ENCODE results near the gene CDC34. TPM values are rescaled to one million over a fixed set of nuclear protein-coding genes. Genes with fewer than 3 reads are reported as not detected.

Gene CDC34
- total RNA-seq, 1 experiment from 2014 or later = 61.3 TPM

DNA sequence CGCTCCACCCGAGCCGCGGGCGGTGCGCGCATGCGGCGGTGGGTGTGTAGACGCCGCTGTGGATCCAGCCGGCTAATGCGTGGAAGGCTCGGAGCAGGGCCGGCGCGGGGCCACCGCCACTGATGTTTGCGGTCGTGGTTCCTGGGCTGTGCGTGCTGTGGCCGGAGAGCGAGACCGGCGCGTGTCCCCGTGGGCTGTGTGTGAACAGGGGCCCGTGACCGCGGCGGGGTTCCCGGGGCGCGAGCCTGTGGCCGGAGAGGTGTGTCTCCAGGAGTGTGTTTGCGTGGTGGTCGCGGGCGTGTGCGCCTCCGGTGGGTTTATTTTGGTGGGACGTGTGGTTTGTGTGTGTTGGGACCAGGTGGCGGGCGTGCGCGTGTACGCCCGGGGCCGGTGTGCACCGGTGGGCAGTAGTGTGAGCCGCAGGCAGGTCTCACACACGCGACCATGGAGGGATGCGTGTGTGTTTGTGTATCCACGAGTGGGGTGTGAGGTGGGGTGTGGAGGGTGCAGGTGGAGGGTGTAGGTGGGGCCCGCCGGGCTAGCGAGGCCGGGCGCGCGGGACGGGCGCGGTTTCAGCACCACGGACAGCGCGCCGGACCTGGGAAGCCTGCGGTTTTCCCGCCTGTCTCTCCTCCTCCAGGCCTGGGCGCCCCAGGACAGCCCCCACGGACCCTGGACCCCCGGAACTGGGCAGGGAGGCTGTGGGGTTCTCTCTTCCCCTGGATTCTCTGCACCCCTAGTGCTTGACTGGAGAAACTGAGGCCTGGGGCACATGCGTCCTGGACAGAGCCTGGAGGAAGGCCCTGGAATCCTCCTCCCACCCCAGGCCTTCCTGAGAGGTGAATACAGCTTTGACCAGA, 59.8 kb downstream of the CDC34 start:
- Mint-ChIP-seq H3K27ac (ENCODE audit: low read depth, unreplicated experiment) (no peak overlapping the region), H3K4me3 (ENCODE audit: unreplicated experiment) (peak overlapping the region; percentile 54), H3K4me1 (ENCODE audit: insufficient read depth, unreplicated experiment) (no peaks in the 10 kb centered on the region), H3K27me3 (ENCODE audit: insufficient read depth, unreplicated experiment) (no peaks in the 10 kb centered on the region), H3K9me3 (ENCODE audit: unreplicated experiment) (no peaks in the 10 kb centered on the region), H3K36me3 (ENCODE audit: insufficient read depth, unreplicated experiment) (no peaks in the 10 kb centered on the region)
- POLR2A ChIA-PET = no interaction called here
- CTCF ChIA-PET = no interaction called here
- TF ChIP-seq, protein P1, sequence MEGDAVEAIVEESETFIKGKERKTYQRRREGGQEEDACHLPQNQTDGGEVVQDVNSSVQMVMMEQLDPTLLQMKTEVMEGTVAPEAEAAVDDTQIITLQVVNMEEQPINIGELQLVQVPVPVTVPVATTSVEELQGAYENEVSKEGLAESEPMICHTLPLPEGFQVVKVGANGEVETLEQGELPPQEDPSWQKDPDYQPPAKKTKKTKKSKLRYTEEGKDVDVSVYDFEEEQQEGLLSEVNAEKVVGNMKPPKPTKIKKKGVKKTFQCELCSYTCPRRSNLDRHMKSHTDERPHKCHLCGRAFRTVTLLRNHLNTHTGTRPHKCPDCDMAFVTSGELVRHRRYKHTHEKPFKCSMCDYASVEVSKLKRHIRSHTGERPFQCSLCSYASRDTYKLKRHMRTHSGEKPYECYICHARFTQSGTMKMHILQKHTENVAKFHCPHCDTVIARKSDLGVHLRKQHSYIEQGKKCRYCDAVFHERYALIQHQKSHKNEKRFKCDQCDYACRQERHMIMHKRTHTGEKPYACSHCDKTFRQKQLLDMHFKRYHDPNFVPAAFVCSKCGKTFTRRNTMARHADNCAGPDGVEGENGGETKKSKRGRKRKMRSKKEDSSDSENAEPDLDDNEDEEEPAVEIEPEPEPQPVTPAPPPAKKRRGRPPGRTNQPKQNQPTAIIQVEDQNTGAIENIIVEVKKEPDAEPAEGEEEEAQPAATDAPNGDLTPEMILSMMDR (IDR thresholded peaks at IDR 0.05; ENCODE audit: unreplicated experiment) = no peak
- DNase-seq (ENCODE audit: unreplicated experiment) = peak; percentile 50
- intact Hi-C loops (cut with micrococcal nuclease) = no loop called here
- BruUV-seq (replicated peaks) = no TSS peak

Other genes starting within 250 kb of the CDC34 start
- gene PLPP2, start 240.4 kb upstream of the CDC34 start, total RNA-seq (2022) = 5.4 and 9.4 TPM in 2 replicates
- gene MIER2, start 187.0 kb upstream of the CDC34 start, total RNA-seq (2022) = 24.2 TPM in 2 replicates
- 0.49 and 0.88 TPM in 2 replicates for gene C2CD4C, start 122.6 kb upstream of the CDC34 start, total RNA-seq (2022)
- gene SHC2, start 70.7 kb upstream of the CDC34 start, total RNA-seq (2022) = 0.77 and 2.8 TPM in 2 replicates
- 0.25 and 0.47 TPM in 2 replicates for gene MADCAM1, start 35.3 kb upstream of the CDC34 start, total RNA-seq (2022)
- gene TPGS1, start 24.3 kb upstream of the CDC34 start, total RNA-seq (2022) = 11.9 and 12.6 TPM in 2 replicates
- gene GZMM, start 12.3 kb downstream of the CDC34 start, total RNA-seq (2022) = not detected in 2 replicates
- 550 and 557 TPM in 2 replicates for gene BSG, start 40.8 kb downstream of the CDC34 start, total RNA-seq (2022)
- gene HCN2, start 58.1 kb downstream of the CDC34 start, total RNA-seq (2022) = 0.68 and 1.2 TPM in 2 replicates
- gene POLRMT, start 101.8 kb downstream of the CDC34 start, total RNA-seq (2022) = 36.9 and 40.9 TPM in 2 replicates
- not detected in 2 replicates for gene FGF22, start 108.1 kb downstream of the CDC34 start, total RNA-seq (2022)
- 53.9 and 68.0 TPM in 2 replicates for gene RNF126, start 131.5 kb downstream of the CDC34 start, total RNA-seq (2022)
- gene FSTL3, start 144.6 kb downstream of the CDC34 start, total RNA-seq (2022) = 172 and 183 TPM in 2 replicates
- gene PRSS57, start 163.7 kb downstream of the CDC34 start, total RNA-seq (2022) = not detected in 2 replicates
- gene PALM, start 177.2 kb downstream of the CDC34 start, total RNA-seq (2022) = 0.44 TPM in 1 of 2 replicates, not detected in the other
- gene MISP, start 219.4 kb downstream of the CDC34 start, total RNA-seq (2022) = 33.7 and 35.0 TPM in 2 replicates